Activated B cell treated with CpG ODN at 0.5 μM for 24 hours (primary cell): ENCODE data around the gene GRIK3. TPM values are rescaled to one million over a fixed set of nuclear protein-coding genes. Genes with fewer than 3 reads are reported as not detected.
"Not testable (repeated sequence)": the region's sequence is repeated elsewhere in the genome, so short reads cannot be mapped to it uniquely, and the experiment has no call there.

ENCODE experiments used
- ATAC-seq: fragments of 200-7000 bp; cut with Tn5 transposase; one replicate; pipeline ENCODE4 v1.10.0; 2021; ENCODE audit warnings: low read depth, mild to moderate bottlenecking, moderate library complexity
- CTCF ChIA-PET: fragments of 350-600 bp; sonication (Branson Sonifier 250); formaldehyde crosslinking; loops from one replicate; lab custom pipeline; 2021; ENCODE audit warnings: antibody characterized with exemption; lab: Charles Lee
- POLR2A ChIA-PET: fragments of 350-600 bp; sonication (Branson Sonifier 250); formaldehyde crosslinking; loops from one replicate; lab custom pipeline; 2021; ENCODE audit warnings: antibody characterized with exemption; lab: Charles Lee
- DNase-seq: peaks from one replicate; pipeline ENCODE4 v3.0.0; 2022
- H3K27ac Mint-ChIP-seq: one replicate; pipeline ENCODE4 v1.8.0; 2020; ENCODE audit warnings: mixed read lengths
- H3K27me3 Mint-ChIP-seq: one replicate; pipeline ENCODE4 v1.8.0; 2021; ENCODE audit warnings: mixed read lengths
- H3K36me3 Mint-ChIP-seq: one replicate; pipeline ENCODE4 v1.8.0; 2021; ENCODE audit warnings: low read depth, mixed read lengths
- H3K4me1 Mint-ChIP-seq: one replicate; pipeline ENCODE4 v1.8.0; 2021; ENCODE audit warnings: mixed read lengths
- H3K4me3 Mint-ChIP-seq: one replicate; pipeline ENCODE4 v1.8.0; 2020; ENCODE audit warnings: mild to moderate bottlenecking, mixed read lengths
- H3K9me3 Mint-ChIP-seq: one replicate; pipeline ENCODE4 v1.8.0; 2020; ENCODE audit warnings: mixed read lengths
- intact Hi-C: fragments of 100-400 bp; cut with micrococcal nuclease; formaldehyde crosslinking; loops from one replicate; pipeline ENCODE4 v1.15.1; 2024
- total RNA-seq: library from RNA; stranded (reverse); gene quantifications from 2 replicates; pipeline ENCODE4 v1.2.3, GENCODE V29; 2022
- TF ChIP-seq, protein P1 (sequence below): fragments of 200-600 bp; IDR thresholded peaks from one replicate; pipeline ENCODE4 v1.8.0; 2022; ENCODE audit warnings: antibody characterized with exemption, mild to moderate bottlenecking

Gene GRIK3
- total RNA-seq, 1 donor from 2014 or later = 0.35 TPM

GRCh38 chr1:36909946-36910725 lies 124.2 kb downstream of the GRIK3 start:
- H3K27ac Mint-ChIP-seq = no peak overlapping the region
- TF ChIP-seq, protein P1, sequence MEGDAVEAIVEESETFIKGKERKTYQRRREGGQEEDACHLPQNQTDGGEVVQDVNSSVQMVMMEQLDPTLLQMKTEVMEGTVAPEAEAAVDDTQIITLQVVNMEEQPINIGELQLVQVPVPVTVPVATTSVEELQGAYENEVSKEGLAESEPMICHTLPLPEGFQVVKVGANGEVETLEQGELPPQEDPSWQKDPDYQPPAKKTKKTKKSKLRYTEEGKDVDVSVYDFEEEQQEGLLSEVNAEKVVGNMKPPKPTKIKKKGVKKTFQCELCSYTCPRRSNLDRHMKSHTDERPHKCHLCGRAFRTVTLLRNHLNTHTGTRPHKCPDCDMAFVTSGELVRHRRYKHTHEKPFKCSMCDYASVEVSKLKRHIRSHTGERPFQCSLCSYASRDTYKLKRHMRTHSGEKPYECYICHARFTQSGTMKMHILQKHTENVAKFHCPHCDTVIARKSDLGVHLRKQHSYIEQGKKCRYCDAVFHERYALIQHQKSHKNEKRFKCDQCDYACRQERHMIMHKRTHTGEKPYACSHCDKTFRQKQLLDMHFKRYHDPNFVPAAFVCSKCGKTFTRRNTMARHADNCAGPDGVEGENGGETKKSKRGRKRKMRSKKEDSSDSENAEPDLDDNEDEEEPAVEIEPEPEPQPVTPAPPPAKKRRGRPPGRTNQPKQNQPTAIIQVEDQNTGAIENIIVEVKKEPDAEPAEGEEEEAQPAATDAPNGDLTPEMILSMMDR = no peak
- intact Hi-C loops = no loop called here
- no peak overlapping the region for H3K4me3 Mint-ChIP-seq
- CTCF ChIA-PET = no interaction called here
- POLR2A ChIA-PET = no interaction called here
- ATAC-seq = no peak
- H3K4me1 Mint-ChIP-seq = no peaks in the 10 kb centered on the region
- no peaks in the 10 kb centered on the region for H3K36me3 Mint-ChIP-seq
- DNase-seq = no peak
- no peaks in the 10 kb centered on the region for H3K27me3 Mint-ChIP-seq
- no peaks in the 10 kb centered on the region for H3K9me3 Mint-ChIP-seq

GRCh38 chr1:36909359-36909758 lies 125.0 kb downstream of the GRIK3 start:
- ATAC-seq, H3K9me3 Mint-ChIP-seq, H3K36me3 Mint-ChIP-seq, DNase-seq, H3K27ac Mint-ChIP-seq, H3K4me1 Mint-ChIP-seq, H3K4me3 Mint-ChIP-seq, intact Hi-C loops, H3K27me3 Mint-ChIP-seq, POLR2A ChIA-PET, CTCF ChIA-PET: not testable (repeated sequence)

GRCh38 chr1:36908096-36908495 lies 126.2 kb downstream of the GRIK3 start:
- ATAC-seq = no peak
- DNase-seq = no peak
- TF ChIP-seq, protein P1 = no peak
- Mint-ChIP-seq H3K36me3 (no peaks in the 10 kb centered on the region), H3K9me3 (no peaks in the 10 kb centered on the region), H3K4me3 (no peak overlapping the region), H3K4me1 (no peaks in the 10 kb centered on the region), H3K27me3 (no peaks in the 10 kb centered on the region), H3K27ac (no peak overlapping the region)
- ChIA-PET POLR2A (no interaction called here), CTCF (no interaction called here)
- intact Hi-C loops = no loop called here

GRCh38 chr1:36906555-36906954 lies 127.8 kb downstream of the GRIK3 start:
- ATAC-seq = no peak
- intact Hi-C loops = no loop called here
- Mint-ChIP-seq H3K36me3 (no peaks in the 10 kb centered on the region), H3K4me3 (no peak overlapping the region), H3K27me3 (peaks cover 7% of the 10 kb centered on the region), H3K9me3 (peaks cover 8% of the 10 kb centered on the region), H3K27ac (no peak overlapping the region), H3K4me1 (no peaks in the 10 kb centered on the region)
- no peak for DNase-seq
- ChIA-PET CTCF (no interaction called here), POLR2A (no interaction called here)
- TF ChIP-seq, protein P1 = no peak

DNA sequence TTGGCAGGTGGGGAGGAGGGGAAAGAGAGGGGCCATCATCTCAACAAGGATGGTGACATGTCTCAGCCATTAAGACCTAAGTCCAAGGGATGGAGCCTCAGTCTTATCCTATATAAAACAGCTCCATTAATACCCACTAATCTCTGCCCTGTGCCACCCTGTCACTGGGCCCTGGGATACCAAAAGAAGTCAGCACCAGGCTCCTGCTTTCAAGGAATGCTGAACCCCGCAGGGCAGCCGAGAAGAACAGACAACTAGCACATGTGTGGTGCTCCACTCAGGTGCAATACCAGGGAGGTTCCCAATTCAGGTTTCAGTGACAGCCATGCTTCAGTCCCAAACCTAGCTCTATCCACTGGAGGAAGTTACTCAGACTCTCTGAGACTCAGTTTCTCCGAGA lies 128.4 kb downstream of the GRIK3 start:
- ChIA-PET POLR2A (no interaction called here), CTCF (no interaction called here)
- intact Hi-C loops = no loop called here
- Mint-ChIP-seq H3K9me3 (peaks cover 11% of the 10 kb centered on the region), H3K4me3 (no peak overlapping the region), H3K27ac (no peak overlapping the region), H3K4me1 (no peaks in the 10 kb centered on the region), H3K36me3 (no peaks in the 10 kb centered on the region), H3K27me3 (peaks cover 7% of the 10 kb centered on the region)
- TF ChIP-seq, protein P1 = no peak
- ATAC-seq = no peak
- DNase-seq = no peak
